Left lung (tissue), 10 donors: ENCODE results near the gene RHOT2. TPM values are rescaled to one million over a fixed set of nuclear protein-coding genes. Genes with fewer than 3 reads are reported as not detected.

Experiments used
- ATAC-seq: fragments of 200-7000 bp; cut with Tn5 transposase; one replicate; pipeline ENCODE4 v1.9.1; 2020; ENCODE audit warnings: moderate library complexity
- DNase-seq, 4 donors: peaks; one replicate each; pipeline ENCODE4 v3.0.0-alpha.2; 2013 to 2020
- H3K27ac ChIP-seq, 2 donors: fragments of 200-600 bp; sonication (generic) in 1 of 2; one replicate each; pipeline versions ENCODE4 v1.5.0 to v1.8.0; 2020 to 2021
- H3K27me3 ChIP-seq, 2 donors: fragments of 200-600 bp; sonication (generic) in 1 of 2; one replicate each; pipeline versions ENCODE4 v1.5.0 to v1.8.0; 2020 to 2021
- H3K36me3 ChIP-seq, 2 donors: fragments of 200-600 bp; sonication (generic) in 1 of 2; one replicate each; pipeline versions ENCODE4 v1.5.0 to v1.8.0; 2020 to 2021
- H3K4me1 ChIP-seq, 2 donors: fragments of 200-600 bp; one replicate each; pipeline ENCODE4 v1.8.0; 2021
- H3K4me3 ChIP-seq, 2 donors: fragments of 200-600 bp; sonication (generic) in 1 of 2; one replicate each; pipeline versions ENCODE4 v1.5.0 to v1.8.0; 2020 to 2021; ENCODE audit warnings: mild to moderate bottlenecking in 1 of 2
- H3K9me3 ChIP-seq, 2 donors: fragments of 200-600 bp; sonication (generic) in 1 of 2; one replicate each; pipeline versions ENCODE4 v1.5.0 to v1.8.0; 2020 to 2021
- intact Hi-C, 2 donors: fragments of 100-400 bp; cut with DNase I; formaldehyde crosslinking; loops; one replicate each; pipeline versions ENCODE4 v1.11.2 to v1.14.2; 2022
- polyA plus RNA-seq, 6 donors: library from polyadenylated mRNA; unstranded; fragments of 120-200 nt; gene quantifications; one replicate each; pipeline ENCODE4 v1.2.1, GENCODE V29; 2013; ENCODE audit not compliant: insufficient read length in 6 of 6
- total RNA-seq, 2 donors: library from RNA; stranded (reverse); fragmentation: NEBNext Ultra II Directional; extraction: Animal tissue kit (Norgen Biotek cat#: 25700); gene quantifications; one replicate each; pipeline ENCODE4 v1.2.1, GENCODE V29; 2021
- TF ChIP-seq, protein P1 (sequence below), 2 donors: fragments of 200-600 bp; sonication (generic) in 1 of 2; IDR thresholded peaks; one replicate each; pipeline versions ENCODE4 v1.5.0 to v1.8.0; 2021; ENCODE audit warnings: antibody characterized with exemption in 2 of 2
- donor health status: DM: no; HTN: yes; CAD: no.
- donor health status: DM: no; HTN: no; CAD: no.

Gene RHOT2
- total and polyA plus RNA-seq, 8 donors: 59.8 to 104 (median 76.3) TPM

GRCh38 chr16:644556-644955, 23.4 kb upstream of the RHOT2 start:
- no peaks in the 10 kb centered on the region for H3K27me3 ChIP-seq
- H3K27ac ChIP-seq: no peak overlapping the region
- H3K9me3 ChIP-seq: no peaks in the 10 kb centered on the region
- TF ChIP-seq, protein P1, sequence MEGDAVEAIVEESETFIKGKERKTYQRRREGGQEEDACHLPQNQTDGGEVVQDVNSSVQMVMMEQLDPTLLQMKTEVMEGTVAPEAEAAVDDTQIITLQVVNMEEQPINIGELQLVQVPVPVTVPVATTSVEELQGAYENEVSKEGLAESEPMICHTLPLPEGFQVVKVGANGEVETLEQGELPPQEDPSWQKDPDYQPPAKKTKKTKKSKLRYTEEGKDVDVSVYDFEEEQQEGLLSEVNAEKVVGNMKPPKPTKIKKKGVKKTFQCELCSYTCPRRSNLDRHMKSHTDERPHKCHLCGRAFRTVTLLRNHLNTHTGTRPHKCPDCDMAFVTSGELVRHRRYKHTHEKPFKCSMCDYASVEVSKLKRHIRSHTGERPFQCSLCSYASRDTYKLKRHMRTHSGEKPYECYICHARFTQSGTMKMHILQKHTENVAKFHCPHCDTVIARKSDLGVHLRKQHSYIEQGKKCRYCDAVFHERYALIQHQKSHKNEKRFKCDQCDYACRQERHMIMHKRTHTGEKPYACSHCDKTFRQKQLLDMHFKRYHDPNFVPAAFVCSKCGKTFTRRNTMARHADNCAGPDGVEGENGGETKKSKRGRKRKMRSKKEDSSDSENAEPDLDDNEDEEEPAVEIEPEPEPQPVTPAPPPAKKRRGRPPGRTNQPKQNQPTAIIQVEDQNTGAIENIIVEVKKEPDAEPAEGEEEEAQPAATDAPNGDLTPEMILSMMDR (IDR thresholded peaks at IDR 0.05): no peak
- DNase-seq: no peak
- H3K4me1 ChIP-seq: peaks cover 24 to 65% of the 10 kb centered on the region in 2 donors
- H3K4me3 ChIP-seq: no peak overlapping the region
- intact Hi-C loops: no loop called here
- H3K36me3 ChIP-seq: peaks cover 0 to 13% of the 10 kb centered on the region in 2 donors
- ATAC-seq: no peak

DNA sequence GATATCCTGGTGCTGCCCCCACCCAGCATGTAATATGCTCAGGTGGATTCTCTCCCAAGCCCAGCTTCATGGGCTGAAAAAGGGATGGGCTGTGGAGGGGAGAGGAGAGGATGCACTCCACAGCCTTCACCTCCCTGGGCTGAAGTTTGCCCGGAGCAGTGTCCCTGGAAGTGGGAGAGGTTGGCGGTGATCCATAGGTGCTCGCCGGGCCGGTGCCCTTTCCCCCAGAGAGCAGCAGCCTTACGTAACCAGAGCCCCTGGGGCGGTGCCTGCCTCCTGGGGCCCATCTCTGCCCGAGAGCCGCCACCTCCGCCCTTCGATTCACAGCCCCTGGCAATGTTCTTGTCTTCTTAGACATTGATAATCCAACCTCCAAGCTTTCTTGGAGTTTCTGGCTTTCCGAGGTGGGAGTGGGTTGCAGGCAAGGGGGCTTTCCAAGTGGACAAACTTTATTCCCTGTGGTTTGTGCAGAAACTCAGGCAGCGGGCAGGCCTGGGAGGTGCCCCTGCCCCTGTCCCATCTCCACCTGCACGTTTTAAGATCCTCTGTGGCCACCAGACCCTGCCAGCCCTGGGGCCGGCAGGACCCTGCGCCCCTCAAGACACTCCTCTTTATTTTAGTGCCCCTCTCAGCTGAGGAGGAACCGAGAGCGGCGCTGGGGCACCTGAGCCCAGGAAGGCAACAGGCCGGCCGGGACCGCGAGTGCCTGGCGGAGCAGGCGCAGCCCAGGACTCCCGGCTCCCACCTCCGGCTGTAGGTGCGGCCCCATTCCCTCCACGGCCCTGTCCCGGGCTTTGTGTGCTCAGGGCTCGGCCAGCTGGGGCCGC, 21.9 kb upstream of the RHOT2 start:
- intact Hi-C loops: no loop called here
- peaks cover 0 to 13% of the 10 kb centered on the region in 2 donors for H3K36me3 ChIP-seq
- H3K27ac ChIP-seq: no peak overlapping the region
- H3K9me3 ChIP-seq: no peaks in the 10 kb centered on the region
- TF ChIP-seq, protein P1 (IDR thresholded peaks at IDR 0.05): no peak
- no peak for DNase-seq
- no peaks in the 10 kb centered on the region for H3K27me3 ChIP-seq
- ATAC-seq: no peak
- peaks cover 31 to 76% of the 10 kb centered on the region in 2 donors for H3K4me1 ChIP-seq
- H3K4me3 ChIP-seq: no peak overlapping the region

DNA sequence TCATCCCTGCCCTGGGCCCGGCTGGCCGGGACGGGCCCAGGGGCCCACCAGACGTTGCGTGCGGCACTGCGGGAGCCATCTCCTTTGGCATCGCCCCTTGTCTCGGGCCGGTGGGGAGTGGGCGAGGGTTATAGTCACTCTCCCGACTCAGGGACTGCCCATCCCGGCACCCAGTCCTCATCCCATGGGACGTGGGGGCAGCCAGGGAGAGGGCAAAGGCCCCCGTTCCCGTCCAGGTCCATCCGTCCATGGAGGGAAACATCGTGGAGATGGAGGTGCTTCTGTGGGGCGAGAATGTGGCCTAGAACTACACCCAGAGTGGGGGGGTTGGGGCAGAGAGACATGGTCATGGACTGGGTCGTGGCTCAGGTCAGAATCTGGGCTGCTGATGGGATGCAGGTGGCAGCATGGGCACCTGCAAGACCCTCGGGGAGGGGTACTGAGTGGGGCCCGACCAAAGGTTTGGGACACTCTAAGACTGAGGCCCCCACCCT, 21.2 kb upstream of the RHOT2 start:
- Histone ChIP-seq H3K36me3 (peaks cover 0 to 17% of the 10 kb centered on the region in 2 donors), H3K4me1 (peaks cover 31 to 72% of the 10 kb centered on the region in 2 donors)

DNA sequence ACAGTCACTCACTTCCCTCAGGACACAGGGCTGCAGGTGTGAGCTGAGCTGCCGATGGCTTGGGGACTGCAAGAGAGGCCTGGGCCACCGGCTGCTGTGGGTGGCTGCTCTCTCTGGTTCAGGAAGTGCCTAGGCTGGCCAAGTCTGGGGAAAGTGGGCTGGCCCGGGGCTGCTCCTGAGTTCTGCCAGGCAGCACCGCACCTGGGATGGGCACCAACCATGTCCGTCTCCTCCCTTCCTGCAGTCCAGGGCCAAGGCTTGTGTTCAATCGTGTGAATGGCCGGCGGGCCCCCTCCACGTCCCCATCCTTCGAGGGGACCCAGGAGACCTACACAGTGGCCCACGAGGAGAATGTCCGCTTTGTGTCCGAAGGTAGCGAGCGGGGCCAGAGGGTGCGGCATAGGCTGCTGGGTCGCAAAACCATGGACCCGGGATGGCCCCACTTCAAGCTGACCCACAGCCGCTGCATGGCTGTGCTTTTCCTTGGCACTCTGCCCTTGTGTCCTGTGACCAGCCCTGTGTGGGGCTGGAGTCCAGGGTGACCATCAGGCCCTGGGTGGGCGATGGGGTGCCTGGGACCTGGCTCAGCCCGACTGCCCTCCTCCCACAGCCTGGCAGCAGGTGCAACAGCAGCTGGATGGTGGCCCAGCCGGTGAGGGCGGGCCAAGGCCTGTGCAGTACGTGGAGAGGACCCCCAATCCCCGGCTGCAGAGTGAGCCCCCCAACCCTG, 20.6 kb upstream of the RHOT2 start:
- Histone ChIP-seq H3K9me3 (no peaks in the 10 kb centered on the region), H3K27ac (no peak overlapping the region), H3K27me3 (no peaks in the 10 kb centered on the region), H3K36me3 (peaks cover 0 to 23% of the 10 kb centered on the region in 2 donors), H3K4me3 (peak overlapping the region in 1 of 2 donors; percentile 90), H3K4me1 (peaks cover 31 to 71% of the 10 kb centered on the region in 2 donors)
- DNase-seq (no peak), ATAC-seq (no peak)
- intact Hi-C loops: no loop called here
- TF ChIP-seq, protein P1 (IDR thresholded peaks at IDR 0.05): no peak

More for the DNA sequence above, 21.2 kb upstream of the RHOT2 start:
- H3K27ac ChIP-seq: no peak overlapping the region
- no peak for ATAC-seq
- TF ChIP-seq, protein P1 (IDR thresholded peaks at IDR 0.05): no peak
- no peak for DNase-seq
- intact Hi-C loops: no loop called here
- no peak overlapping the region for H3K4me3 ChIP-seq
- H3K27me3 ChIP-seq: no peaks in the 10 kb centered on the region
- no peaks in the 10 kb centered on the region for H3K9me3 ChIP-seq
